ENCODE results near the gene F2RL2.

DNA sequence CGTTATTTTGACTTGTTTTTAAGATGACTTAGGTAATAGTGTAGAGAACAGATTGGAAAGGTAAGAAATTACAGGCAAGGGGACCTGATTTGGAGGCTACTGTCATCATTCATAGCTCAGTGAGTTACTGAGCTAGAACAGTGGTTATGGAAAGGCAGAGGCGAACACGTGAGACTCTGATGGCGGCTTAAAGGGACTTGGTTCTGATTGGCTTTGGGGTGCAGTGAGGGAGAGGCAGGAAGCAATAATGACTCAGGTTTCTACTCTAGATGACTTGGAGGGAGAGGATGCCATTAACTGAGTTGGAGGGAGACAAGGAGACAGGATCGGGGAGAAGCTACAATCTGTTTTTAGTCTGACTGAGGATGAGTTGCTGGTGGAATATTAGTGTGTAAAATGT lies 3.0 kb downstream of the F2RL2 start:
- TF ChIP-seq, protein P1, sequence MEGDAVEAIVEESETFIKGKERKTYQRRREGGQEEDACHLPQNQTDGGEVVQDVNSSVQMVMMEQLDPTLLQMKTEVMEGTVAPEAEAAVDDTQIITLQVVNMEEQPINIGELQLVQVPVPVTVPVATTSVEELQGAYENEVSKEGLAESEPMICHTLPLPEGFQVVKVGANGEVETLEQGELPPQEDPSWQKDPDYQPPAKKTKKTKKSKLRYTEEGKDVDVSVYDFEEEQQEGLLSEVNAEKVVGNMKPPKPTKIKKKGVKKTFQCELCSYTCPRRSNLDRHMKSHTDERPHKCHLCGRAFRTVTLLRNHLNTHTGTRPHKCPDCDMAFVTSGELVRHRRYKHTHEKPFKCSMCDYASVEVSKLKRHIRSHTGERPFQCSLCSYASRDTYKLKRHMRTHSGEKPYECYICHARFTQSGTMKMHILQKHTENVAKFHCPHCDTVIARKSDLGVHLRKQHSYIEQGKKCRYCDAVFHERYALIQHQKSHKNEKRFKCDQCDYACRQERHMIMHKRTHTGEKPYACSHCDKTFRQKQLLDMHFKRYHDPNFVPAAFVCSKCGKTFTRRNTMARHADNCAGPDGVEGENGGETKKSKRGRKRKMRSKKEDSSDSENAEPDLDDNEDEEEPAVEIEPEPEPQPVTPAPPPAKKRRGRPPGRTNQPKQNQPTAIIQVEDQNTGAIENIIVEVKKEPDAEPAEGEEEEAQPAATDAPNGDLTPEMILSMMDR (IDR thresholded peaks at IDR 0.05; ENCODE audit: borderline replicate concordance, extremely low read depth, low read length, poor library complexity, severe bottlenecking), result no peak
- no peak for TF ChIP-seq EZH2 (IDR thresholded peaks at IDR 0.05; ENCODE audit: borderline replicate concordance, low read depth, low read length, severe bottlenecking)
